Measurements from ENCODE around the gene VRK3.

- TF ChIP-seq, protein P1, sequence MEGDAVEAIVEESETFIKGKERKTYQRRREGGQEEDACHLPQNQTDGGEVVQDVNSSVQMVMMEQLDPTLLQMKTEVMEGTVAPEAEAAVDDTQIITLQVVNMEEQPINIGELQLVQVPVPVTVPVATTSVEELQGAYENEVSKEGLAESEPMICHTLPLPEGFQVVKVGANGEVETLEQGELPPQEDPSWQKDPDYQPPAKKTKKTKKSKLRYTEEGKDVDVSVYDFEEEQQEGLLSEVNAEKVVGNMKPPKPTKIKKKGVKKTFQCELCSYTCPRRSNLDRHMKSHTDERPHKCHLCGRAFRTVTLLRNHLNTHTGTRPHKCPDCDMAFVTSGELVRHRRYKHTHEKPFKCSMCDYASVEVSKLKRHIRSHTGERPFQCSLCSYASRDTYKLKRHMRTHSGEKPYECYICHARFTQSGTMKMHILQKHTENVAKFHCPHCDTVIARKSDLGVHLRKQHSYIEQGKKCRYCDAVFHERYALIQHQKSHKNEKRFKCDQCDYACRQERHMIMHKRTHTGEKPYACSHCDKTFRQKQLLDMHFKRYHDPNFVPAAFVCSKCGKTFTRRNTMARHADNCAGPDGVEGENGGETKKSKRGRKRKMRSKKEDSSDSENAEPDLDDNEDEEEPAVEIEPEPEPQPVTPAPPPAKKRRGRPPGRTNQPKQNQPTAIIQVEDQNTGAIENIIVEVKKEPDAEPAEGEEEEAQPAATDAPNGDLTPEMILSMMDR (IDR thresholded peaks at IDR 0.05): no peak
- TF ChIP-seq POLR2A (IDR thresholded peaks at IDR 0.05): no peak
- no peak for TF ChIP-seq POLR2AphosphoS5 (IDR thresholded peaks at IDR 0.05)
These were observed 26.8 kb upstream of the VRK3 start for GRCh38 chr19:50051964-50052363.
